Measurements from ENCODE around the gene KCMF1.

Gene KCMF1

DNA sequence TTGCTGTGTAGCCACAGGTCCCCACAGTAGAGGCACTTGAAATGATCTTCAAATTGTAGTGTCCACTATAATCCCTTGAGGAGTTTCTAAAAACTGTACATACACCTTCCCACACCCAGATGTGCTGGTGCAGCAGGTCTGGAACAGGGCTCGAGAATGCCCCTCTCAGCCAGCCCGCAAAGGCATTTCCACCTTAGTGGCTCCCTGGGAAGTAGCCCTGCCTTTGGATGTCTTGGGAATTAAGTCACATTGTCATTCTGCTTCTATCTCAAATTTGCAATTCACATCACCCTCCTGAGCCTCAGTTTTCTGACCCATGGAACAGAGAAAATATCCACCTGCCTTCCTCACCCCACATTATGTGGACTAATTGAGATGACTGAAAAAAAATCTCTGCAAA is 118.0 kb downstream of the KCMF1 start:
- no peak for DNase-seq

- DNase-seq = no peak
These were observed 118.6 kb downstream of the KCMF1 start for GRCh38 chr2:85089585-85089984.

GRCh38 chr2:85091838-85092237 is 120.9 kb downstream of the KCMF1 start:
- no peak for DNase-seq

- no peak for DNase-seq
These were observed 124.1 kb downstream of the KCMF1 start for GRCh38 chr2:85095094-85095493.

DNA sequence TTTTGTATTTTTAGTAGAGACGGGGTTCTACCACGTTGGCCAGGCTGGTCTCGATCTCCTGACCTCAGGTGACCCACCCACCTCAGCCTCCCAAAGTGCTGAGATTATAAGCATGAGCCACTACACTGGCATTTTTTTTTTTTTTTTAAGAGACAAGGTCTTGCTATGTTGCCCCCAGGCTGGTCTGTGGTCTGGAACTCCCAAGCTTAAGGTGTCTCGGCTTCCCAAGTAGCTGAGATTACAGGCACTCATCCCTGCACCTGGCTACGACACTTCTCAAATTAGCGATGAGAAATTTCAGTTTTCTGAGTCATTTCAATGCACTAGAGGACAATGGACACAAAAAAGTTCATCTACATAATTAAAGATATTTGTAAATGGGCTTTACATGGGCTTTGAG is 125.7 kb downstream of the KCMF1 start:
- DNase-seq = no peak

- no peak for DNase-seq
These were observed 133.3 kb downstream of the KCMF1 start for GRCh38 chr2:85104228-85104627.

- no peak for DNase-seq
These were observed 135.7 kb downstream of the KCMF1 start for GRCh38 chr2:85106489-85107180.

Data from activated naive CD4-positive, alpha-beta T cell (primary cell).